Small intestine (tissue), 7 donors: ENCODE measurements around the gene PCNX1. TPM values are rescaled to one million over a fixed set of nuclear protein-coding genes. Genes with fewer than 3 reads are reported as not detected.
"Not testable (repeated sequence)": the region's sequence is repeated elsewhere in the genome, so short reads cannot be mapped to it uniquely, and the experiment has no call there.

Experiments used
- DNase-seq, 2 donors: peaks; one replicate each; pipeline versions ENCODE4 v3.0.0 to v3.0.0-alpha.2; 2013
- FAIRE-seq: peaks from 2 replicates; lab custom pipeline; 2012; peaks lifted over from hg19 to GRCh38; lab: Jason Lieb, UNC
- H3K27ac ChIP-seq, 3 donors: one replicate each; pipeline ENCODE4 v1.5.1; 2013; ENCODE audit warnings: low read length in 2 of 3, mild to moderate bottlenecking in 2 of 3, control low read depth in 1 of 3, inconsistent platforms in 1 of 3, low read depth in 1 of 3, moderate library complexity in 1 of 3
- H3K27me3 ChIP-seq, 3 donors: one replicate each; pipeline ENCODE4 v1.6.1; 2013; ENCODE audit warnings: low read length in 3 of 3, inconsistent platforms in 1 of 3; ENCODE audit not compliant: control insufficient read depth in 3 of 3, insufficient read depth in 3 of 3
- H3K36me3 ChIP-seq, 3 donors: one replicate each; pipeline ENCODE4 v1.6.1; 2013; ENCODE audit warnings: low read length in 3 of 3, inconsistent platforms in 1 of 3, low read depth in 1 of 3, mild to moderate bottlenecking in 1 of 3, moderate library complexity in 1 of 3; ENCODE audit not compliant: control insufficient read depth in 3 of 3, insufficient read depth in 2 of 3
- H3K4me1 ChIP-seq, 3 donors: one replicate each; pipeline ENCODE4 v1.6.1; 2013; ENCODE audit warnings: low read length in 2 of 3, inconsistent platforms in 1 of 3, low read depth in 1 of 3, mild to moderate bottlenecking in 1 of 3, moderate library complexity in 1 of 3; ENCODE audit not compliant: control insufficient read depth in 3 of 3, insufficient read depth in 2 of 3
- H3K4me3 ChIP-seq, 3 donors: one replicate each; pipeline ENCODE4 v1.5.1; 2013; ENCODE audit warnings: low read length in 3 of 3, control low read depth in 1 of 3, inconsistent platforms in 1 of 3, low read depth in 1 of 3, mild to moderate bottlenecking in 1 of 3, moderate library complexity in 1 of 3
- H3K9me3 ChIP-seq, 2 donors: one replicate each; pipeline ENCODE4 v1.6.1; 2013; ENCODE audit warnings: low read depth in 1 of 2, low read length in 1 of 2; ENCODE audit not compliant: control insufficient read depth in 2 of 2, insufficient read depth in 1 of 2
- WGBS, 3 donors: extraction: QIAGEN DNeasy Blood & Tissue Kit; methylation state at CpG; one replicate each; pipeline ENCODE4 v1.1.7; 2013; 5-methylcytosine and 5-hydroxymethylcytosine counted together
- polyA plus RNA-seq, 4 donors: library from polyadenylated mRNA; stranded (reverse) in 3 of 4; unstranded in 1 of 4; fragments of 200-250 nt in 3 of 4; fragments of 120-200 nt in 1 of 4; gene quantifications; one replicate each; pipeline versions ENCODE4 v1.2.1 to v1.2.3, GENCODE V29; 2013
- donor health status: healthy with polysubstance abuse.
- donor health status: control.
- donor health status: control.
- donor health status: Bipolar disorder and iron deficiency.
- donor health status: healthy.

Gene PCNX1
- polyA plus RNA-seq, 4 donors, result 4.7 to 49.4 (median 6.5) TPM

GRCh38 chr14:71129716-71130490, 222.6 kb downstream of the PCNX1 start:
- not testable (repeated sequence) for H3K27me3 ChIP-seq, H3K9me3 ChIP-seq, H3K4me1 ChIP-seq, FAIRE-seq, H3K27ac ChIP-seq, H3K36me3 ChIP-seq, DNase-seq, H3K4me3 ChIP-seq
- WGBS, 3 donors, result 80 to 90% (median 86%) methylated on average over 9 of the region's 9 CpGs

DNA sequence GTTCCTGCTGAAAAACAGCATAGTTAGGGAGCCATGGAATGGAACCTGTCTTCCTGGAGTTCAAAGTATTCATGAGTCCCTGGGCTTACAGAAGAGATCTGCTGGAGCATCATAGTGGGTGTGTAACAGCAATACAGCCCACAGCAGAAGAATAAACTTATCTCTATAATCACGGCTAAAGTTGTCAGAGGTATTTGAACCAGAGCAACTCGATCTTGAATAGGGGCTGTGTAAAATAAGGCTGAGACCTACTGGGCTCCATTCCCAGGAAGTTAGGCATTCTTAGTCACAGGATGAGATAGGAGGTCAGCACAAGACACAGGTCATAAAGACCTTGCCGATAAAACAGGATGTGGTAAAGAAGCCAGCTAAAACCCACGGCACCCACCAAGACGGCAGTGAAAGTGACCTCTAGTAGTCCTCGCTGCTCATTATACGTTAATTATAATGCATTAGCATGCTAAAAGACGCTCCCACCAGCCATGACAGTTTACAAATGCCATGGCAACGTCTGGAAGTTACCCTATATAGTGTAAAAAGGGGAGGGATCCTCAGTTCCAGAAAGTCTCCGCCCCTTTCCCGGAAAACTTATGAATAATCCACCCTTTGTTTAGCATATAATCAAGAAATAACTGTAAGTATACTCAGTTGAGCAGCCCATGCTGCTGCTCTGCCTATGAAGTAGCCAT, 223.4 kb downstream of the PCNX1 start:
- Histone ChIP-seq H3K4me1 (no peaks in the 10 kb centered on the region), H3K36me3 (no peaks in the 10 kb centered on the region), H3K9me3 (peaks cover 0 to 2% of the 10 kb centered on the region in 2 donors), H3K27me3 (no peaks in the 10 kb centered on the region), H3K4me3 (no peak overlapping the region), H3K27ac (no peak overlapping the region)
- no peak for FAIRE-seq
- no peak for DNase-seq
- WGBS, 3 donors, result 53 to 65% (median 58%) methylated on average over 11 of the region's 11 CpGs

- peaks cover 0 to 24% of the 10 kb centered on the region in 2 donors for H3K9me3 ChIP-seq
- DNase-seq (no peak), FAIRE-seq (no peak)
- no peaks in the 10 kb centered on the region for H3K4me1 ChIP-seq
- H3K27me3 ChIP-seq, result no peaks in the 10 kb centered on the region
- no peaks in the 10 kb centered on the region for H3K36me3 ChIP-seq
- no peak overlapping the region for H3K4me3 ChIP-seq
- WGBS, 3 donors, result 91 to 97% (median 95%) methylated on average over 8 of the region's 8 CpGs
- H3K27ac ChIP-seq, result no peak overlapping the region
These were observed 226.0 kb downstream of the PCNX1 start for GRCh38 chr14:71133296-71133695.

GRCh38 chr14:71135496-71135895, 228.2 kb downstream of the PCNX1 start:
- no peaks in the 10 kb centered on the region for H3K4me1 ChIP-seq
- no peak overlapping the region for H3K4me3 ChIP-seq
- no peak for DNase-seq
- no peak overlapping the region for H3K27ac ChIP-seq
- no peak for FAIRE-seq
- peaks cover 0 to 24% of the 10 kb centered on the region in 2 donors for H3K9me3 ChIP-seq
- no peaks in the 10 kb centered on the region for H3K27me3 ChIP-seq
- 99 to 100% (median 100%) methylated on average over 2 of the region's 2 CpGs for WGBS, 3 donors
- no peaks in the 10 kb centered on the region for H3K36me3 ChIP-seq

GRCh38 chr14:71135911-71136310, 228.7 kb downstream of the PCNX1 start:
- no peak for FAIRE-seq

DNA sequence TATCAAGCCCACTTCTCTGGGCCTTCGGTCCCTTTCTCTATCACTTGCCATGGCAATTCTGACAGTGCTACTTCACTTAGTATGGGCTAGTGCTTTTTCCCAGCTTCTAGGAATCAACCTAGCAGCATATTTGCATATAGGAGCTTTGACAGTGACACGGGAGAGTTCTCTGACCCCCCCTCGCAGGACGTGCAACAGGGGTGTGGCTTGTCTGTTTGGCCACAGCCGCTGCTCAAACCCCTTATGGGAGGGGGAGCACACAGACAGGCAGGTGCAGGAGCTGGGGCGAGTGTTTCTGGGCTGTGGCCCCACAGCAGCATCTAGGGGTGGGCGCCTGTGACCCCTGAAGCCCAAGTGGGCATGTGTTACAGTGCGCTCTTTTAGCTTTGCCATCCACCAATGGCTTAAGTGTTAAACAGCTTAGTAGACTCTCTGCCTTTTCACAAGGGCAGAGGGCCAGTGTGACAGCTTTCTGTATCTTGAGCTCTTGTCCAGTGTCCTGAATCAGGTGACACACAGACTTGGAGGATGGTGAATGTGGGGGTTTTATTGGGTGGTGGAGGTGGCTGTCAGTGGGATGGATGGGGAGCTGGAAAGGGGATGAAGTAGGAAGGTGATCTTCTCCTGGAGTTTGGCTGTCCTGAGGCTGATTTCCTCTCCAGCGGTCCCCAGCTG, 229.3 kb downstream of the PCNX1 start:
- no peak overlapping the region for H3K4me3 ChIP-seq
- H3K27me3 ChIP-seq, result no peaks in the 10 kb centered on the region
- no peak overlapping the region for H3K27ac ChIP-seq
- FAIRE-seq (no peak), DNase-seq (no peak)
- no peaks in the 10 kb centered on the region for H3K4me1 ChIP-seq
- WGBS, 3 donors, result 89 to 91% (median 89%) methylated on average over 9 of the region's 9 CpGs
- no peaks in the 10 kb centered on the region for H3K36me3 ChIP-seq
- H3K9me3 ChIP-seq, result peaks cover 0 to 24% of the 10 kb centered on the region in 2 donors

More at GRCh38 chr14:71135911-71136310, 228.7 kb downstream of the PCNX1 start:
- Histone ChIP-seq H3K4me1 (no peaks in the 10 kb centered on the region), H3K27ac (no peak overlapping the region), H3K9me3 (peaks cover 0 to 24% of the 10 kb centered on the region in 2 donors), H3K27me3 (no peaks in the 10 kb centered on the region), H3K36me3 (no peaks in the 10 kb centered on the region), H3K4me3 (no peak overlapping the region)
- DNase-seq, result no peak
- WGBS, 3 donors, result 80 to 90% (median 86%) methylated on average over 4 of the region's 4 CpGs

DNA sequence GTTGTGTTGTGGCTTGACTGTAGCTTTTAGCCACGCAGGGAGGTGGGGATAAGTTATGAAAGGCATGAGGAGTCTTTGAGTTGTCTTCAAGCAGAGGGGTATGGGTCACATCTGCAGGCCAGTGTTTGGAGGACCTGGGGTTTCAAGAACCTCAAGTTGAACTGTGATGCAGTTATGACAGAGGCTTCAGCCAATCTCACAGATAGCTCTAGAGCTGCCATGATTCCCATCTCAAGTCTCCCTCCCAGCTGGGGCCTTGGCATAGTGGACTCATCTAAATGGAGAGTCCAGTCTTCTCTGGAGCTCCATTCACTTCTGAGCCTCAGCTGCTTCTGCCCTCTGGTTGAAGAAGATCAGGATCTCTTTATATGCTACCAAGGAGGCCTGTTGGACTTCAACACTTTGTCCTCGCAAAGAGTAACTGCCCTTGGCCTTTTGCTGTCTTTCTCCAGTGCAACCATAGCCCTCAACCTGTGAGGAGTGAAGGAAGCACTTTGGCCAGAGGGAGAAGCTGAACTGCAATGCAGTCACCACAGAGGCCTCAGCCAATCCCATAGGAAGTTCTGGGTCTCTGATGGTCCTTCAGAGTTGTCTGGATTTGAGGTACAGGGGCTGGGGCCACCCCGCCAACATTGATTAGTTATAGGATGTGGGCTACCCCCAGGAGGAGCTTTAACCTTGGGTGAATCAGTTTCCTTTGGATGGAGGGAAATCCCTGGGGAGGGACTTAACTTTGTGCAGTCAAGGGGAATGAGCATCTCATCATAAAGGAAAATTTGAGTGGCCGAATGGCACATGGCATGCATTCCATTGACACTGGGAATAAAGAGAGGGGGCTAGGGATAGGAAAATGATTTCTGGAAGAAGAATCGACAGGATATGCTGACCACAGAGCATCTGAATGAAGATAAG, 230.5 kb downstream of the PCNX1 start:
- Histone ChIP-seq H3K36me3 (no peaks in the 10 kb centered on the region), H3K27me3 (no peaks in the 10 kb centered on the region), H3K4me1 (no peaks in the 10 kb centered on the region), H3K9me3 (peaks cover 0 to 26% of the 10 kb centered on the region in 2 donors), H3K27ac (no peak overlapping the region), H3K4me3 (no peak overlapping the region)
- WGBS, 3 donors, result 84 to 90% (median 90%) methylated on average over 5 of the region's 5 CpGs
- DNase-seq (no peak), FAIRE-seq (no peak)
